Measurements from ENCODE around the gene TMA16.
"Not testable (repeated sequence)": the region's sequence is repeated elsewhere in the genome, so short reads cannot be mapped to it uniquely, and the experiment has no call there.

Gene TMA16

DNA sequence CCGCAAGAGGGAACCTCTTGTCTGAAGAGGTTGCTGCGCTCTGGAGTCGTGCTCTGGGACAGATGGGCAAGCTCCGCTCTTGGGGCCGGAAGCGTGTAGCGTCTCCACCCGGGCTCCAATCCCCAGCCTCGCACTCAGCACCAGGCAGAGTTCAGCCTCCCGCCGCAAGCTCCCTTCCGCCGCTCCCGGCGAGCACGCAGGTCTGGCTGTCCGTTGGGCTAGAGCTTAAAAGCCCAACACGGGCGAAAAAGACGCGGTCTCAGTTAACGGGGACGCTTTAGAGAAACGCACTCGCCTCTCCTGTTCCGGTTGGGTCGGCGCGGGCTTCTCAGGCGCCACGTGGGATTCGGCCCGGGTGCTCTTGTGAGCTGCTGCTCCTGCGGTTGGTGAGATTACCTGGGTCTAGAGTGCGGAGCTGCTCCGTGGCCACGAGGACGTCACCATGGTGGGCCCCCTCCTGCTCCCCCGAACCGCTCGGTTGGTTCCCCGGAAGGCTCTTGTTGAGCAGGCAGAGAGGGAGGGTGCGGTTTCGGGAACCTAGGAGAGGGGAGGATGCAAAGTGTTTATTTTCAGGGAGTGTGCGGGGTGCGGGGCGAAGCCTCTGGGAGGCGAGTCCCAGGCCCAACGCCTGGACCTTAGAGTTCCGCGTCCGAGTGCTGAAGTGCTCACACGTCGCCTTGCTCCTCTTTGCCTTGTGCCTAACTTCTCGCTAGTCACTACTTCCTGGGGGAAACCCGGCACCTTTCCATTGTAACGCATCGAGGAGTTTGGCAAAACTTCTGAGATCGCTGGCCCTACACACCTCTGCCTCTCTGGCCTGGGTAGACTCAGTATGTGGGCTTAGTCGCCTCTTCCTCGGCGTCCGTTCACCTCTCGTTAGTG is at the start of gene TMA16:
Gene TMA16 (plus strand): TSS at position 331 of the 882 bp plus-strand sequence. CDS start 112 bp downstream, at position 443.
- DNase-seq (ENCODE audit: low spot score) = peak; percentile 89

DNA sequence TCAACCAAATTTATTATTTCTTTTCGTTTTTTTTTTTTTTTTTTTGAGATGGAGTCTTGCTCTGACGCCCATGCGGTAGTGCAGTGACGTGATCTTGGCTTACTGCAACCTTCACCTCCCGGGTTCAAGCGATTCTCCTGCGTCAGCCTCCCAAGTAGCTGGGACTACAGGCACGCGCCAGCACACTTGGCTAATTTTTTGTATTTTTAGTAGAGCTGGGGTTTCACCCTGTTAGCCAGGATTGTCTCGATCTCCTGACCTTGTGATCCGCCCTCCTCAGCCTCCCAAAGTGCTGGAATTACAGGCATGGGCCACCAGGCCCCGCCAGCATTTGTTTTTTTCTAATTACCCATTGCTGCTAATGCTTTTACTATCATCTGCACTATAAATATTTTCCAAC is 47.5 kb upstream of the TMA16 start:
- DNase-seq (ENCODE audit: low spot score) = not testable (repeated sequence)

DNA sequence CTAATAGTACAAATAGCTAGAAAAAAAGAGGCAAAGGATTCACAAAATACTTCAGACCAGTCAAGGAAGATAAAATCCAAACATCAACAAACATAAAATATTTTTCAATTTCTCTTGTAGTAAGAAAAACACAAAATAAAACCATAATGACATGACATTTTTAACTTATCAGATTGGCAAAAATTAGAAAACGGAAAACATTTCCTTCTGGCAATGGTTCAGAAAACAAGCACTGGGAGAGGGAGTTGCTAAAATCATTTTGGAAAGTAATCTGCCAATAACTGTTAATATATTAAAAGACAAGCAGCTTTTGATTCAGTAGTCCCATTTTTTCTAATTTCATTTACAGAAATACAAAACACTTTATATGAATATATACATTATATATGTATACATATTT is 47.0 kb upstream of the TMA16 start:
- no peak for DNase-seq (ENCODE audit: low spot score)

DNA sequence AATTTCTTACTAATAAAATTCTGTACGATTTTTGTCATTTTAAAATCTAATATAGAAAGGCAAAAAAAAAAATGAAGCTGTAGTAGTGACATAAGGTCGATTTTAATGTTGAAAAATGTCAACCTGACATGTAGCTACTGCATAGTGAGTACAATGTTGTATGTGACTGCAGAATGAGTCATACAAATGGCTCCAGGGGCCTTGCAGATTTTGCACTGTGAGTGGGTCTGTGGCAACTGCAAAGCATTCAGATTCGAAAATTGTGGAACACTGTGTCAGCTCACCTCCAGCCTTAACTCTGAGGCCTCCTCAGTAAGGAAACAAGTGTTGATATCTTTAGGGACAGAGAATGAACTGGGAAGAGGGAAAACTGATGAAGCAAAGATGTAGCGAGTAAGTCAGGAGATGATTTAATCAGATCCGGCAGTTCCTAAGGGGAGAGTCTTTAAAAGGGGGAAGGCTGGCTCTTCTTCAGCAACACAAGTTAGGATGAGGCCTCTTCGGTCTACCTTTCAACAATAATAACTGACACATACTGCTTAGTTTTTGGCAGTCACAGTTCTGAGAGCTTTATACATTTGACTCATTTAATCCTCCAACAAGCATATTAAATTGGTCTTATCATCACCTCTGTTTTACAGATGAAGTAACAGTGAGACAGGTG is 45.8 kb upstream of the TMA16 start:
- DNase-seq (ENCODE audit: low spot score) = no peak

DNA sequence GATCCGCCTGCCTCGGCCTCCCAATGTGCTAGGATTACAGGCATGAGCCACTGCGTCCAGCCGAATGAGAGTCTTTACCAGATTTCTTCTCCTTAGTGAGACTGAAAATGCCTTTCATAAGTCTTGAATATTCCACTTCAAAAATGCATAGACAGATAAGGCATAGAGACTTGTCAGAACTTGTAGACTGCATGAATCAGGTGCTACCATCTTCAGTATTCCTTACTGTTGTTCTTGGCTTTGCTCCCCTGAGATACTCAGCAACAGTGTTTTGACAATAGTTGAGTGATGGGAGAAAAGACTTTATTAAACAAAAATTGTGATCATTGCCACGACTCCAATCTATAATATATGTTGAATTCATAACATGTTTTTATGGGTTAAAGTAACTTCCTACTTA is 31.9 kb upstream of the TMA16 start:
- DNase-seq (ENCODE audit: low spot score) = no peak

DNA sequence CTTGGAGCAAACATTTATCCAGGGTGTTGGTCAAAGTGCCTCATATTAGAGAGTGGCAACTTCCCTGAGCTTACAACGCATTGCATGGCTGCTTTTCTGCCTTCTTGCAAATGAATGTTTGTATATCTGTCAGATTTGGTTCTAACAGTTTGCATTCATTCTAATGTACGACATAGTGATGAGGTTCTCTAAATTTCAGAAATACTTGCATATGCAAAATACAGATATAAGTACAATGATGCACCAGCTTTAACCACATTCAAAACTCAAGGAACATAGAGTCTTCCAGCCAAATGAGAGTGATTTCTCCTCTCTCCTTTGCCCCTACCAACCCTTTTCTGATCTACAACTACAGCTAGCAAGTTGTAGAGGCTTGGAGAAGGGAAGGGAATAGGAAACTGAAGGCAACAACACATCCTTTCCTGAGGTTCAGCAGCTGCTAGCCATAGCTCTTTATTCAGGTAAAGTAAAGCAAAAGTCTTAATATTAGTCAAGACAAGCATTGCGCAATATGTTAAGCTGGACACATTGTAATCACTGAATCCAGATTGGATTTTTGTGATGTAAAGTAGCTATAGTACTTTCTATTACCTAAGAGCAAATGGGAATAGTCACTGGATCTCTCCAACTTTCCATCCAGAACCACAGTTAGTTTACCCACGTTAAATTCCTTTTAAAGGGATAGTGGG is 27.3 kb upstream of the TMA16 start:
- DNase-seq (ENCODE audit: low spot score) = no peak

DNA sequence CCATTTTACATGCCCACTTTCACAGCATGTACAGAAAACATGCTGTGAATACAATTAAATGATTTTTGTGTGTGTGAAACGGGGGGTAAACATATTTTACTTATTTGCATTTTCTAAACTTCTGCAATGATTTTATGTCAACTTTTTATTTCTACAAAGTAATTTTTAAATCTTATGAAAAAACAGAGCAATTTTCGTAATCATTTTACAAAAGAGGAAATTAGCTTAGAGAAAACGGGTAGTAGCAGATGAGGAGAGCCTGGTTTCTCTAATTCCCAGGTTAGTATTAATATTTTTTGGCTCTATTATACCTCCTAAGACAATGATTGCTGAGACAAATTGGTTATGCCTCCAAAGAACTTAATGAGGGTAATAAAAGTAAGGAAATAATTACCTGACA is 24.1 kb upstream of the TMA16 start:
- DNase-seq (ENCODE audit: low spot score) = no peak

DNA sequence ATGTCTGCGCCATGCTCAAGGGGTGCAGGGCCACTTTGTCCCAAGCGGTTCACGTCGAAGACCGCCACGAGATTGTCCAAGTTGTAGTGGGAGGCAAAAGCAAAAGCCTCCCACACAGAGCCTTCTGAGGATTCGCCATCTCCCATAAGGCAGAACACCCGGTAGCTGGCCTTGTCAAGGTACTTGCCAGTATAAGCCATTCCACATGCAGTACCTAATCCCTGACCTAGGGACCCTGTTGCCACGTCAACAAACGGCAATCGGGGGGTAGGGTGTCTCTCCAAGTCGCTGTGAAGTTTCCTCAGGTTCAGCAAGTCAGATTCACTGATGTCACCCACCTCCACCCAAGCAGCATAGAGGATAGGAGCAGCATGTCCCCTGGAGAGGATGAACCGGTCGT is 21.4 kb upstream of the TMA16 start:
- no peak for DNase-seq (ENCODE audit: low spot score)

DNA sequence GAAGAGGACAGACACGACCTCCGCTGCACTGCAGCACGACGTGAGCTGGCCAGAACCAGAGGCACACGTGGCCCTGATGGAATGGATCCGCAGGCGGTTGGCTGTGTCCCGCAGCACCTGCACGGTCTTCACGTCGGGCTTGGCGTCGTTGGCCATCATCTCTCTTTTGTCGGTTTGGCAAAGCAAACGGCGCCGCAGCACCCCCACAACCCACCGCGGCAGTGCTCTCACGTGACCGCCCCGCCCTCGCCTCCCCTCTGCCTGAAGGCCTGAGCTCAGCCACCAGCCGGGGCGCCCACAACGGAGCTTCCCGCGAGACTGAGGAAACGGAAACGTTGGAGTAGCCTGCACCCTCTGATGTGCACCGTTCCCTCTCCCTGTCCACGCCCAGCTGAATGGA is 20.9 kb upstream of the TMA16 start, which contains the start of gene TKTL2:
Gene TKTL2 (minus strand): TSS at position 179 of the 400 bp plus-strand sequence. CDS start 20 bp downstream, at position 159.
- no peak for DNase-seq (ENCODE audit: low spot score)

DNA sequence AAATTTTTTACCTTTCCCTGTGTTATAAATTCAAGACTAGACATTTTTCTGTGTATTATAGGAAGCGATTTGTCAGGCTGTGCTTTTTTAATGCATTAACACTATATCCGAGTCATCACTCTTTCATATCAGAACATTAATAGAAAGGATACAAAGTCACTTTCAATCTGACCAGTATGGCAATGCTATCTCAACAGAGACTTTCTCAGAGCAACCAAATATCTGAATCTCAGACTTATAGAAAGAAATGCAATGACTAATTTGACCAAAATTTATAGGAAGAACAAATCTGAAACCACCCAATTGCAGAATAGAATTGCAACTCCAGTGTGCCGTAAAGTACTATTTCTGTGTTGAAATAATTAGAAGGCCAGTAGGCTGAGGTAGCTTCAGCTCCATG is 20.5 kb upstream of the TMA16 start:
- DNase-seq (ENCODE audit: low spot score) = no peak

DNA sequence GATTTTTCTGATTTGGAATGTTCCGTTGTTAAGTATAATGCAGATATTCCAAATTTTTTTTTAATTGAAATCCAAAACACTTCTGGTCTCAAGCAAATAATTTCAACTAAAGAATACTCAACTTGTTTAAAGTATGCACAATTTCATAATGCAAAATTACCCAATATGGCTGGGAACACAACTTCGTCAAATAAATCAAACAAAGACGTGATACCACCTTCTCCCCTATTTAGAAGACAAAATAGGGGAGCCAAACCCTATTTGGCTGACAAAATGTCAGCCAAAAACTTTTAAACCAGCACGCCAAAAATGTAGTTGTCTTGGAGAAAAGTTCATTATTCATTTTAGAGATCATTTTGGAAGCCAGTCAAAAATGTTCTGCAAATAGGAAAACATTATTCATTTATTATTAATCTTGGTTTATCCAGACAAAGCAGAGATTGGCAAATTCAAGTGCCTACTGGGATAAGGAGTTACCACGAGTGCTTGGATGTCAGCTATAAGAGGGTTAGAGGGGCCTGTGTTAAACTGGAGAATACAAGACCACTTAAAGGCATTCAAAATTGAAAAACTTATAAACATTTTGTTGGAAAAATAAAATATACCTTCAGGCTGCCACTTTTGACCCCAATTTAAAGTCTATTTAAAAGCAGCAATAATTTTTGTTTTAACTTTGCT is 17.6 kb upstream of the TMA16 start:
- no peak for DNase-seq (ENCODE audit: low spot score)

DNA sequence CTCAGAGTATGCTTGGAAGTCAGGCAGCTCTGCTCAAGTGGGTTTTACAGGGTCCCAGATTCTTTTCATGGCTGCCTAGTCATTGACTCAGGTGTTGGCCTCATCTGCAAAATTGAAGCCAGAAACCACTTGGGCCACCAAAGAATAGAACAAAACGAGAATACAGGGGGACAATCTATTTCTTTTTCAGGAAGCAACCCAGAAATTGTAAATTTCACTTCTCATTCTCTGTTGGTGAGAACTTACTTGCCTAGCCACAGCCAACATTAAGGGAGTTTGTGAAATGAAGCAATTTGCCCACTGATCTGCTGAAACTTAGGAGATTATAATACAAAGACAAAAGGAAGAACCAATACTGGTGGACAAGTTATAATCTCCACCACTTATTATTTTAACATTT is 12.3 kb upstream of the TMA16 start:
- DNase-seq (ENCODE audit: low spot score) = no peak

DNA sequence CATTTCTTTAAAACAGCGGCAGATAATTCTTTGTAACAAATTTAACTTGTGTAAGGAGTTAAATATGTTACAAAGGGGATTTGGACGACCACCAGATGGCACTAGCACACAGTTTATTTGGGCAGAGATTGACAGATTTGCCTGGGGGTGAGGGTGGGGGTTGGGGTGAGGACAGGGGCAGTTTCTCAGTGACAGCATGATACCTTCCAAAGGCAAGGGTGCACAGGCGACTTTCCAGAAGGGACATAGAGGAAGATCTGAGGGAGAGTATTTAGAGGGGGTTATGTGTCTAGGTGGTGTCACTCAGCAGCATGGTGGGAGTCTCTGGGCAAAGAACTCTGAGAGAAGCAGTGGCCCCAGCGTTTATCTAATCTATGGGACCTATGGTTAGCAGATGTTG is 9.6 kb upstream of the TMA16 start:
- DNase-seq (ENCODE audit: low spot score) = peak; percentile 73

DNA sequence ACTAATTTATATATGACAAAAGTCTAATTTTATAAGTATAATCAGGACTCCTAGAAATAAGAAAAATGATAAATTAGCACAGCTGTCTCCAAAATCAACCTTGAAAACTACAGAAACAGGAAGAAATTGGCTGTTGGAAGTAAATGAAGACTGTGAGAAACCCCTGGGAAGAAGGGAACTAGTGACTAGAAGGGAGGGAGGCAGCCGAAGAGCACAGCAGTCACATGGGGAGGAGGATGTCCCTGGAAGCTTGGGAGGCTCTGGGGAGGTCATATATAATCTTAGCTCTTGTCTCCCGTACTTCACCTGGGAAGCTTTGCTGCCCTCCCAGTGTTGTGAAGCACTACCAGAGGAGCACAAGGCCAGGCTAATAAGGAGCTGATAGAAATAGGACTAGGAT is 8.9 kb upstream of the TMA16 start:
- no peak for DNase-seq (ENCODE audit: low spot score)

DNA sequence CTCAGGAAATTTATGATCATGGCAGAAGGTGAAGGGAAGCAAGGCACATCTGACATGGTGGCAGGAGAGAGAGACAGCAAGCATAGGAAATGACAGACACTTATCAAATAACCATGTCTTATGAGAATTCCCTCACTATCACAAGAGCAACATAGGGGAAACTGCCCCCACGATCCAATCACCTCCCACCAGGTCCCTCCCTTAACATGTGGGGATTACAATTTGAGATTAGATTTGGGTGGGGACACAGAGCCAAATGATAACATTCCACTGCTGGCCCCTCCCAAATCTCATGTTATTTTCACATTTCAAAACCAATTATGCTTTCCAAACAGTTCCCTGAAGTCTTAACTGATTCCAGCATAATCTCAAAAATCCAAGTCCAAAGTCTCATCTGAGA is 8.2 kb upstream of the TMA16 start:
- DNase-seq (ENCODE audit: low spot score) = no peak

DNA sequence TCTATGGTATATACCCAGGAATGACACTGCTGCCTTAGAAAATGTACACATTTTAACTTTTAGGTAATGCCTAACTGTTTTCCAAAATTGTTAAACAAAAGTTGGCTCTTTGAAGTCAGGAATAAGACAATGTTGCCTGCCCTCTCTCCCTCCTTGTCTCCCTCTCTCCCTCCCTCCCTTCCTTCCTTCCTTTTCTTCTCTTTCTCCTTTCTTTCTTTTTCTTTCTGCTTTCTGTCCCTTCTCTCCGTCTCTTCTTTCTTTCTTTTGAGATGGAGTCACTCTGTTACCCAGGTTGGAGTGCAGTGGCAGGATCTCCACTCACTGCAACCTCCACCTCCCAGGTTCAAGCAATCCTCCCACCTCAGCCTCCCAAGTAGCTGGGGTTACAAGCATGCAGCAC is 4.6 kb upstream of the TMA16 start:
- no peak for DNase-seq (ENCODE audit: low spot score)

DNA sequence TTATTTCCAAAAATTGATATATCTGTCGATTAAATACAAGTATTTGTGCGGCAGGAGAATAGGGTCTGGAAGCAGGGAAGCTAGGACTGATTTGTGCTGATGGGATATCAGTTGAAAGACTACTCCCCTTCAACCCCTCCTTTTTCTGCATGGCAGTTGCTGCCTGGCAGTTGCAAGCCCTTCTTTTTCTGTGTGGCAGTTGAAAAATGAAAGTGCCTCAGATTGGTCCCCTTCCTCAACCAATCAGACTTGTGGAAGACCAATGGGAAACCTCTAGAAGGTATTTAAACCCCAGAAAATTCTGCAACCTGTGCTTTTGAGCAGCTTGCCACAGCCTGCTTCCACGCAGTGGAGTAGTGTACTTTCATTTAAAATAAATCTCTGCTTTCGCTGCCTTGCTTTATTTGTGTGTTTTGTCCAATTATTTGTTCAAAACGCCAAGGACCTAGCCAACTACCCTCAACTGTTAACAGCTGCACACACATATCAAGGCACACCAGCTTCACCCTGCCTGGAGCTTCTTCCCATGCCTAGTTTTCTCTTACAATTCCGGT is 1.5 kb upstream of the TMA16 start:
- DNase-seq (ENCODE audit: low spot score) = no peak

DNA sequence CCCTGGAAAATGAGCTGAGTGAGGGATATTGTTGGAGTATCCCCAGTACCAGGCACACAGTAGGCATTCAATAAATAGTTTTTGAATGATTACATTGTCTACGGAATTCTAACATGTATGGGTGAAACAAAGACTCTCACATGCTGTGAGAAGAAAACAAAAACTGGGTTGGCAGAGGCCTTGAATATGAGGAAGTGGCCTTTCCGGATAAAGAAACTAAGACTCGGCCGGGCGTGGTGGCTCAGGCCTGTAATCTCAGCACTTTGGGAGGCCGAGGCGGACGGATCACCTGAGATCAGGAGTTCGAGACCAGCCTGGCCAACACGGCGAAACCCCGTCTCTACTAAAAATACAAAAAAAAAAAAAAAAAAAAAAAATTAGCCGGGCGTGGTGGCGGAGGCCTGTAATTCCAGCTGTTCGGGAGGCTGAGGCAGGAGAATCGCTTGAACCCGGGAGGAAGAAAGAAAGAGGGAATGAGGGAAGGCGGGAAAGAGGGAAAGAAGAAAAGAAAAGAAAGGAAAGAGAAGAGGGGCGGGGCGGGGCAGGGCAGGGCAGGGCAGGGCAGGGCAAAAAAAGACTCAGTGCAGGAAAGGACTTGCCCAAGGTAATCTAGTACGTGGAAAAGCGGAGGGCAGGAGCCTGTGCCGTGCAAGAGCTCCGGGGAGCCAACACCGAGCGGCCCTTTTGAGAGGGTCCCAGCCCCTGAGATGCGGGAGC is 689 bp upstream of the TMA16 start:
- DNase-seq (ENCODE audit: low spot score) = no peak

DNA sequence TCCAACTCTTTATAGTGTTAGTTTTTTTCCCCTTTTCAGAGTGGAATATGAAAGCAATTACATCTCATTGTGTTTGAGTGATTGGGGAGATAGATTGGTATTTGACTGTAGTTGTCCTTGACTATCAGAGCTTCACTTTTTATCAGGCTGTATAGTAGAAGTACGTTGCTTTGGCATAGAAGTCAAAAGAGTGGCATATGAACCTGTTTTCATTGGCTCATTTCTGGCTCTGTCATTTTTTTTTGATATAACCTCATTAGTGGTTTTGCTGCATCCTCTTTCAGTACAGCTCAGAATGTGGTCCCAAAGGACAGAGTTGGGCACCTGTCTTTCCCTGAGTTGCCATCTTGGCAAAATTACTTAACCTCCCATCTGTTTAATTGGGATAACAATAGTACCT is 1.4 kb downstream of the TMA16 start:
- no peak for DNase-seq (ENCODE audit: low spot score)

DNA sequence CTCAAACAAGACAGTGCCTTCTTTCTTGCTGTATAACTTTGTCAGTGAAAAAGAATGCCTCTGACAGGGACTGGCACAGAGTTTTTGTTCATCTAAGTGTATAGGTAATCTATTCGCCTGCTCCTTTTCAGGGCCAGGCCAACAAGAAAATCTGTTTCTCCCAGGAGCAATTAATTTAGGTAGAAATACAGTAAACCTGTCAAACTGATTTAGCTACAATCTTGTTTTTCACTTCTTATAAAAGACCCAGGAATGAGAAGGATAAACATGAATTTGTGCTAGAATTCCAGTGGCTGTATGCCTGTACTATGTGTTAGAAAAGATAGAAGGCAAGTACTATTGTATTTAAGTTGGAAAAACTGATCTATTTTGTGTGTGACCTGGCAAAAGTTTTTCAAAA is 6.1 kb downstream of the TMA16 start:
- DNase-seq (ENCODE audit: low spot score) = no peak

DNA sequence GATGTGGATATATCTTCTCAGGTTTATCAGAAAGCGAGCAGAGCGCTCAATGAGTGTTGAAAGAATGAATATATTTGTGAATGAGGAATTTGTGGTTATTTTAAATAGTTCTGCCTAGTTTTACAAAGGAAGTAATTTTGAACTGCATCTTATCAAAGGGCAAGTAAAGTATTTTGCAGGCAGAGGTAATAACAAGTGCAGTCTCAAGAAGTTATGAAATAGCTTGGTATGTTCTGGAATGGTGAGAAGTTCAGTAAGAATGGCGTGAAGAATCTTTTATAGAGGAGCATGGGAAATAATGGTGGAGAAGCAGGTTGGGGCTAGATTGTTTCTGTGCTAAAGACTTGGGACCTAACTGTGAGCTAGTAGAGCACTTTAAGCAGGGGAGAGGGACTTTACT is 10.9 kb downstream of the TMA16 start:
- no peak for DNase-seq (ENCODE audit: low spot score)
